Ovary (tissue), 9 donors: ENCODE measurements around the gene SSBP2. TPM values are rescaled to one million over a fixed set of nuclear protein-coding genes. Genes with fewer than 3 reads are reported as not detected.

ENCODE experiments used
- DNase-seq, 5 donors: peaks; one replicate each; pipeline ENCODE4 v3.0.0-alpha.2; 2019 to 2020
- H3K27ac ChIP-seq, 2 donors: fragments of 200-600 bp; one replicate each; pipeline versions ENCODE4 v1.5.1 to v1.8.0; 2019 to 2022
- H3K27me3 ChIP-seq: fragments of 200-600 bp; one replicate; pipeline ENCODE4 v1.8.0; 2022
- H3K36me3 ChIP-seq: fragments of 200-600 bp; sonication (generic); one replicate; pipeline ENCODE4 v1.5.1; 2019
- H3K4me1 ChIP-seq: one replicate; pipeline ENCODE4 v1.8.1; 2013; ENCODE audit warnings: mild to moderate bottlenecking, moderate library complexity; ENCODE audit not compliant: insufficient read depth
- H3K4me3 ChIP-seq: fragments of 200-600 bp; sonication (generic); one replicate; pipeline ENCODE4 v1.5.1; 2017
- H3K9me3 ChIP-seq, 2 donors: fragments of 200-600 bp in 1 of 2; sonication (generic) in 1 of 2; one replicate each; pipeline versions ENCODE4 v1.5.1 to v1.8.1; 2013 to 2019; ENCODE audit warnings: mild to moderate bottlenecking in 1 of 2, moderate library complexity in 1 of 2
- EP300 ChIP-seq: sonication (generic); formaldehyde crosslinking; IDR thresholded peaks from one replicate; pipeline ENCODE4 v1.6.1; 2017; ENCODE audit warnings: antibody characterized with exemption
- POLR2A ChIP-seq: fragments of 450-650 bp; IDR thresholded peaks from one replicate; pipeline ENCODE4 v1.6.1; 2017; ENCODE audit warnings: antibody characterized with exemption, mild to moderate bottlenecking, moderate library complexity
- WGBS, 3 donors: extraction: QIAGEN DNeasy Blood & Tissue Kit in 1 of 3; methylation state at CpG; one replicate each; pipeline versions ENCODE4 v1.1.5 to v1.1.7; 2013 to 2017; 5-methylcytosine and 5-hydroxymethylcytosine counted together
- intact Hi-C, 4 donors: fragments of 100-400 bp; cut with DNase I; formaldehyde crosslinking; loops; one replicate each; pipeline versions ENCODE4 v1.11.0 to v1.15.1; 2022 to 2023
- polyA plus RNA-seq, 2 donors: library from polyadenylated mRNA; stranded (reverse); fragments of 200-250 nt in 1 of 2; fragments of 350-450 nt in 1 of 2; fragmentation: Illumina TruSeq in 1 of 2; extraction: RNeasy Lipid Tissue Mini Kit (QIAGEN cat#74804) in 1 of 2; gene quantifications; one replicate each; pipeline ENCODE4 v1.2.3, GENCODE V29; 2013 to 2014
- total RNA-seq, 7 donors: library from RNA; depleted of rRNA in 2 of 7; stranded (reverse); fragments of >200 nt in 2 of 7; fragmentation: NEBNext Ultra II Directional in 3 of 7; extraction: Animal tissue kit (Norgen Biotek cat#: 25700) in 3 of 7; gene quantifications; one replicate each; pipeline versions ENCODE4 v1.1.0 to v1.2.4, GENCODE V29; 2016 to 2023
- TF ChIP-seq, protein P1 (sequence below), 3 donors: fragments of 450-650 bp in 2 of 3; fragments of 200-600 bp in 1 of 3; IDR thresholded peaks; one replicate each; pipeline versions ENCODE4 v1.5.1 to v1.8.0; 2016 to 2022; ENCODE audit warnings: antibody characterized with exemption in 3 of 3, mild to moderate bottlenecking in 1 of 3
- donor health status: DM: no; HTN: no; CAD: no; lungs with moderate emphysema.
- donor health status: DM: no; HTN: no; CAD: no.
- donor health status: Bipolar disorder and iron deficiency.
- donor health status: DM: yes; HTN: yes; CAD: no.
- donor health status: DM: no; HTN: no; CAD: no.
- donor health status: DM: yes; HTN: yes; CAD: no.

The SSBP2 gene
- total and polyA plus RNA-seq, 9 donors = 40.5 to 126 (median 78.2) TPM

DNA sequence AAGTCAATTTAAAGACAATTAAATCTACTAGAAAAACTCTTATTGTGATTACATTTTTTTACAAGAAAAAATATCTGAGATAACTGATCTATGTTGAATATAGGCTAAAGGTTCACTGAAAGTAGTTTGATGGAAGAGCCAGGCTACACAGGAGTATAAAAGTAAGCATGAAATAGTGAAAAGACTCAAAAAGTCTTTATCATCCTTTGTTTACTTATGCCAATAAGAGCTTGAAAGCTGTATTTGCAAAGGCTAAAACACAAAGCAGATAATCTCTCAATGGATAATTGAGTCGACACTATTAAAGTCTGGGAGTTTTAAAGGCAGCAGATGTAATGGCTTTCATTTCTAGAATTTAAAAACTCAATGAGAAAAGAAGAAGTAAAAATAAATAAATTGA lies 42.0 kb downstream of the SSBP2 start:
- intact Hi-C loops = no loop called here
- 34 to 50% (median 47%) methylated on average over 1 of the region's 1 CpG for WGBS, 3 donors
- TF ChIP-seq, protein P1, sequence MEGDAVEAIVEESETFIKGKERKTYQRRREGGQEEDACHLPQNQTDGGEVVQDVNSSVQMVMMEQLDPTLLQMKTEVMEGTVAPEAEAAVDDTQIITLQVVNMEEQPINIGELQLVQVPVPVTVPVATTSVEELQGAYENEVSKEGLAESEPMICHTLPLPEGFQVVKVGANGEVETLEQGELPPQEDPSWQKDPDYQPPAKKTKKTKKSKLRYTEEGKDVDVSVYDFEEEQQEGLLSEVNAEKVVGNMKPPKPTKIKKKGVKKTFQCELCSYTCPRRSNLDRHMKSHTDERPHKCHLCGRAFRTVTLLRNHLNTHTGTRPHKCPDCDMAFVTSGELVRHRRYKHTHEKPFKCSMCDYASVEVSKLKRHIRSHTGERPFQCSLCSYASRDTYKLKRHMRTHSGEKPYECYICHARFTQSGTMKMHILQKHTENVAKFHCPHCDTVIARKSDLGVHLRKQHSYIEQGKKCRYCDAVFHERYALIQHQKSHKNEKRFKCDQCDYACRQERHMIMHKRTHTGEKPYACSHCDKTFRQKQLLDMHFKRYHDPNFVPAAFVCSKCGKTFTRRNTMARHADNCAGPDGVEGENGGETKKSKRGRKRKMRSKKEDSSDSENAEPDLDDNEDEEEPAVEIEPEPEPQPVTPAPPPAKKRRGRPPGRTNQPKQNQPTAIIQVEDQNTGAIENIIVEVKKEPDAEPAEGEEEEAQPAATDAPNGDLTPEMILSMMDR (IDR thresholded peaks at IDR 0.05) = no peak
- no peak for TF ChIP-seq POLR2A
- no peak for TF ChIP-seq EP300
- H3K36me3 ChIP-seq = no peaks in the 10 kb centered on the region
- no peaks in the 10 kb centered on the region for H3K27me3 ChIP-seq
- no peaks in the 10 kb centered on the region for H3K9me3 ChIP-seq
- no peak for DNase-seq
- peaks cover 1% of the 10 kb centered on the region for H3K4me1 ChIP-seq
- no peak overlapping the region for H3K4me3 ChIP-seq
- no peak overlapping the region for H3K27ac ChIP-seq

DNA sequence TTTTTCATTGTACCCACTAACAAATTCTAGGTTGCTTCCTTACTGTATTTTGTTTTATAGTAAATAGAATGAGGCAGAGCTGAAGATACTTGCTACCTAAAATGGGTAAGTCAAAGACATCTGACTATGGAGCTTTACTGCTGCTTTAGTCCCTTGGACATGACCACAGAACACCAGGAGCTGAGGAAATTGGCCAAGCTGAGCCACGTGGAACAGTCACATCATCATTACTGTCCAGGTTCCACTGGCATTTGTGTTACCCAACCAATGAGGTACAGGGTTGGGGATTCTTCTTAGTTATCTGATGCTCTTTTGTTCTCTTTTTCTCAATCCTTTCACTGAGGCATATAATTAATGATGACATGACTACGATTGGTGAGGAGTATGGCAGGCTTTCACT lies 47.1 kb downstream of the SSBP2 start:
- Histone ChIP-seq H3K9me3 (no peaks in the 10 kb centered on the region), H3K27ac (no peak overlapping the region), H3K36me3 (no peaks in the 10 kb centered on the region), H3K4me3 (no peak overlapping the region), H3K27me3 (no peaks in the 10 kb centered on the region), H3K4me1 (no peaks in the 10 kb centered on the region)
- DNase-seq = no peak
- 82 to 90% (median 87%) methylated on average over 2 of the region's 2 CpGs for WGBS, 3 donors
- TF ChIP-seq POLR2A = no peak
- no peak for TF ChIP-seq EP300
- TF ChIP-seq, protein P1 (IDR thresholded peaks at IDR 0.05) = no peak
- intact Hi-C loops = no loop called here

DNA sequence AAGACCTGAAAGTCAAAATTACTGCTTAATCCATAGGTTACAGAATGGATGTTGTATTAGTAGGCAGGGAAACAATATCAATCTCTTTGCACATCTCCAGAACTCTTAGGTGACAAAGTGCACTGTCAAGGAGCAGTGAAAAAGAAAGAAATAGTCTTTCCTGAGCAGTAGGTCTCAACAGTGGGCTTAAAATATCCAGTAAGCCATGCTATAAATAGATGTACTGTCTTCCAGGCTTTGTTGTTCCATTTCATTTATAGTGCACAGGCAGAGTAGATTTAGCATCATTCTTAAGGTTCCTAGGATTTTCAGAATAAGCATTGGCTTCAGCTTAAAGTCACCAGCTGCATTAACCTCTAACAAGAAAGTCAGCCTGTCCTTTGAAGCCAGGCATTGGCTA lies 50.7 kb downstream of the SSBP2 start:
- TF ChIP-seq, protein P1 (IDR thresholded peaks at IDR 0.05) = no peak
- TF ChIP-seq EP300 = no peak
- no peak for TF ChIP-seq POLR2A

DNA sequence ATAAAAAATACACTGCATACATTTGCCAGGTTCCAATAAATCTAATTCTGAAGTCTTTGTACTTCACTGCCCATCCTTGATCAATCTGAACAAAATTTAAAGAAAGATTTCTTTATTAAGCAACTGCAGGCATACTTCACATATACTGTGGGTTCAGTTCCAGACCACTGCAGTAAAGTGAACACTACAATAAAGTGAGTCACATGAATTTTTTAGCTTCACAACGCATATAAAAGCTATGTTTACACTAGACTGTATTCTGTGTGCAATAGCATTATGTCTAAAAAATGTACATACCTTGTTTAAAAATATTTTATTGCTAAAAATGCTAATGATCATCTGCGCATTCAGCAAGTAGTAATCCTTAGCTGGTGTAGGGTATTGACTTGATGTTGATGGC lies 52.1 kb downstream of the SSBP2 start:
- no peak overlapping the region for H3K4me3 ChIP-seq
- H3K4me1 ChIP-seq = peaks cover 1% of the 10 kb centered on the region
- WGBS, 3 donors = 94 to 97% (median 95%) methylated on average over 2 of the region's 2 CpGs
- intact Hi-C loops = no loop called here
- no peaks in the 10 kb centered on the region for H3K27me3 ChIP-seq
- TF ChIP-seq, protein P1 (IDR thresholded peaks at IDR 0.05) = no peak
- TF ChIP-seq EP300 (no peak), POLR2A (no peak)
- no peaks in the 10 kb centered on the region for H3K36me3 ChIP-seq
- DNase-seq = no peak
- H3K9me3 ChIP-seq = no peaks in the 10 kb centered on the region
- no peak overlapping the region for H3K27ac ChIP-seq

More for the DNA sequence above, 50.7 kb downstream of the SSBP2 start:
- Histone ChIP-seq H3K27ac (no peak overlapping the region), H3K4me1 (no peaks in the 10 kb centered on the region), H3K9me3 (no peaks in the 10 kb centered on the region), H3K4me3 (no peak overlapping the region), H3K27me3 (no peaks in the 10 kb centered on the region), H3K36me3 (no peaks in the 10 kb centered on the region)
- intact Hi-C loops = no loop called here
- no peak for DNase-seq
